Activated naive CD8-positive, alpha-beta T cell treated with anti-CD3 and anti-CD28 coated beads, Interleukin-2, amount 50 U/mL, for 24 hours (primary cell): Measurements from ENCODE around the gene DPYSL5.

ENCODE experiments used
- ATAC-seq: fragments of 150-1000 bp; cut with Tn5 transposase; one replicate; pipeline ENCODE4 v1.10.0; 2021
- DNase-seq: peaks from one replicate; pipeline ENCODE4 v3.0.0; 2021
- H3K27ac Mint-ChIP-seq: one replicate; pipeline ENCODE4 v1.8.0; 2021; ENCODE audit warnings: mild to moderate bottlenecking, mixed read lengths
- H3K27me3 Mint-ChIP-seq: one replicate; pipeline ENCODE4 v1.8.0; 2021; ENCODE audit warnings: mixed read lengths
- H3K36me3 Mint-ChIP-seq: one replicate; pipeline ENCODE4 v1.8.0; 2021; ENCODE audit warnings: low read depth, mixed read lengths
- H3K4me1 Mint-ChIP-seq: one replicate; pipeline ENCODE4 v1.8.0; 2021; ENCODE audit warnings: mixed read lengths
- H3K4me3 Mint-ChIP-seq: one replicate; pipeline ENCODE4 v1.8.0; 2021; ENCODE audit warnings: mild to moderate bottlenecking, moderate library complexity, mixed read lengths
- H3K9me3 Mint-ChIP-seq: one replicate; pipeline ENCODE4 v1.8.0; 2021; ENCODE audit warnings: mixed read lengths

DPYSL5 gene

GRCh38 chr2:26936855-26937254 is 88.9 kb downstream of the DPYSL5 start:
- DNase-seq (no peak), ATAC-seq (no peak)
- Mint-ChIP-seq H3K36me3 (no peaks in the 10 kb centered on the region), H3K4me3 (no peak overlapping the region), H3K4me1 (no peaks in the 10 kb centered on the region), H3K27me3 (no peaks in the 10 kb centered on the region), H3K9me3 (no peaks in the 10 kb centered on the region), H3K27ac (no peak overlapping the region)

- H3K4me1 Mint-ChIP-seq: no peaks in the 10 kb centered on the region
- no peaks in the 10 kb centered on the region for H3K9me3 Mint-ChIP-seq
- peaks cover 7% of the 10 kb centered on the region for H3K27me3 Mint-ChIP-seq
- DNase-seq: no peak
- no peak for ATAC-seq
- H3K4me3 Mint-ChIP-seq: no peak overlapping the region
- H3K27ac Mint-ChIP-seq: no peak overlapping the region
- H3K36me3 Mint-ChIP-seq: no peaks in the 10 kb centered on the region
Measured at GRCh38 chr2:26938399-26939118, 90.6 kb downstream of the DPYSL5 start.

- no peak overlapping the region for H3K4me3 Mint-ChIP-seq
- no peak overlapping the region for H3K27ac Mint-ChIP-seq
- H3K9me3 Mint-ChIP-seq: no peaks in the 10 kb centered on the region
- H3K4me1 Mint-ChIP-seq: no peaks in the 10 kb centered on the region
- no peaks in the 10 kb centered on the region for H3K36me3 Mint-ChIP-seq
- no peak for ATAC-seq
- DNase-seq: no peak
- peaks cover 9% of the 10 kb centered on the region for H3K27me3 Mint-ChIP-seq
Measured at GRCh38 chr2:26940001-26940400, 92.1 kb downstream of the DPYSL5 start.

- no peaks in the 10 kb centered on the region for H3K36me3 Mint-ChIP-seq
Measured at GRCh38 chr2:26941486-26941885, 93.6 kb downstream of the DPYSL5 start.

GRCh38 chr2:26942543-26943295 is 94.8 kb downstream of the DPYSL5 start:
- Mint-ChIP-seq H3K36me3 (no peaks in the 10 kb centered on the region), H3K4me3 (no peak overlapping the region), H3K4me1 (no peaks in the 10 kb centered on the region), H3K9me3 (no peaks in the 10 kb centered on the region), H3K27ac (no peak overlapping the region), H3K27me3 (peaks cover 9% of the 10 kb centered on the region)
- ATAC-seq: peak; percentile 64
- DNase-seq: peak; percentile 70

More at GRCh38 chr2:26941486-26941885, 93.6 kb downstream of the DPYSL5 start:
- H3K27ac Mint-ChIP-seq: no peak overlapping the region
- ATAC-seq (peak; percentile 29), DNase-seq (no peak)
- no peaks in the 10 kb centered on the region for H3K4me1 Mint-ChIP-seq
- peaks cover 9% of the 10 kb centered on the region for H3K27me3 Mint-ChIP-seq
- no peaks in the 10 kb centered on the region for H3K9me3 Mint-ChIP-seq
- no peak overlapping the region for H3K4me3 Mint-ChIP-seq

GRCh38 chr2:26945991-26946750 is 98.2 kb downstream of the DPYSL5 start:
- Mint-ChIP-seq H3K27me3 (peaks cover 12% of the 10 kb centered on the region), H3K9me3 (no peaks in the 10 kb centered on the region), H3K36me3 (no peaks in the 10 kb centered on the region), H3K27ac (no peak overlapping the region), H3K4me3 (no peak overlapping the region), H3K4me1 (no peaks in the 10 kb centered on the region)
- no peak for ATAC-seq
- no peak for DNase-seq

GRCh38 chr2:26946841-26947784 is 99.2 kb downstream of the DPYSL5 start:
- Mint-ChIP-seq H3K36me3 (no peaks in the 10 kb centered on the region), H3K9me3 (no peaks in the 10 kb centered on the region), H3K27me3 (peaks cover 12% of the 10 kb centered on the region), H3K4me3 (no peak overlapping the region), H3K4me1 (no peaks in the 10 kb centered on the region), H3K27ac (no peak overlapping the region)
- ATAC-seq: no peak
- no peak for DNase-seq

- H3K27ac Mint-ChIP-seq: no peak overlapping the region
- H3K9me3 Mint-ChIP-seq: no peaks in the 10 kb centered on the region
- H3K4me1 Mint-ChIP-seq: no peaks in the 10 kb centered on the region
- H3K27me3 Mint-ChIP-seq: peaks cover 9% of the 10 kb centered on the region
- no peak for ATAC-seq
- no peak for DNase-seq
- H3K36me3 Mint-ChIP-seq: no peaks in the 10 kb centered on the region
- no peak overlapping the region for H3K4me3 Mint-ChIP-seq
Measured at GRCh38 chr2:26948800-26949199, 100.9 kb downstream of the DPYSL5 start.

GRCh38 chr2:26950246-26950645 is 102.3 kb downstream of the DPYSL5 start:
- Mint-ChIP-seq H3K4me1 (no peaks in the 10 kb centered on the region), H3K9me3 (no peaks in the 10 kb centered on the region), H3K4me3 (no peak overlapping the region), H3K27me3 (peaks cover 16% of the 10 kb centered on the region), H3K27ac (no peak overlapping the region), H3K36me3 (no peaks in the 10 kb centered on the region)
- ATAC-seq (no peak), DNase-seq (no peak)

- no peak for ATAC-seq
- DNase-seq: no peak
- Mint-ChIP-seq H3K27me3 (peaks cover 16% of the 10 kb centered on the region), H3K36me3 (no peaks in the 10 kb centered on the region), H3K27ac (no peak overlapping the region), H3K4me3 (no peak overlapping the region), H3K4me1 (no peaks in the 10 kb centered on the region), H3K9me3 (no peaks in the 10 kb centered on the region)
Measured at GRCh38 chr2:26951236-26951635, 103.3 kb downstream of the DPYSL5 start.

- no peaks in the 10 kb centered on the region for H3K9me3 Mint-ChIP-seq
- no peak overlapping the region for H3K27ac Mint-ChIP-seq
- no peak for ATAC-seq
Measured at GRCh38 chr2:26952374-26952773, 104.4 kb downstream of the DPYSL5 start.

GRCh38 chr2:26954135-26954534 is 106.2 kb downstream of the DPYSL5 start:
- Mint-ChIP-seq H3K27ac (no peak overlapping the region), H3K36me3 (no peaks in the 10 kb centered on the region), H3K4me3 (no peak overlapping the region), H3K27me3 (peaks cover 18% of the 10 kb centered on the region), H3K9me3 (no peaks in the 10 kb centered on the region), H3K4me1 (no peaks in the 10 kb centered on the region)
- DNase-seq (no peak), ATAC-seq (no peak)

More at GRCh38 chr2:26952374-26952773, 104.4 kb downstream of the DPYSL5 start:
- H3K27me3 Mint-ChIP-seq: peaks cover 18% of the 10 kb centered on the region
- H3K36me3 Mint-ChIP-seq: no peaks in the 10 kb centered on the region
- no peak overlapping the region for H3K4me3 Mint-ChIP-seq
- H3K4me1 Mint-ChIP-seq: no peaks in the 10 kb centered on the region
- no peak for DNase-seq

GRCh38 chr2:26957041-26957440 is 109.1 kb downstream of the DPYSL5 start:
- Mint-ChIP-seq H3K27ac (no peak overlapping the region), H3K36me3 (no peaks in the 10 kb centered on the region), H3K4me3 (no peak overlapping the region), H3K4me1 (no peaks in the 10 kb centered on the region), H3K27me3 (peaks cover 30% of the 10 kb centered on the region), H3K9me3 (no peaks in the 10 kb centered on the region)
- no peak for ATAC-seq
- no peak for DNase-seq

- ATAC-seq (no peak), DNase-seq (no peak)
- no peaks in the 10 kb centered on the region for H3K36me3 Mint-ChIP-seq
- no peaks in the 10 kb centered on the region for H3K9me3 Mint-ChIP-seq
- peaks cover 30% of the 10 kb centered on the region for H3K27me3 Mint-ChIP-seq
- no peaks in the 10 kb centered on the region for H3K4me1 Mint-ChIP-seq
- H3K27ac Mint-ChIP-seq: no peak overlapping the region
- H3K4me3 Mint-ChIP-seq: no peak overlapping the region
Measured at GRCh38 chr2:26957534-26957933, 109.6 kb downstream of the DPYSL5 start.
